Fibroblast of lung (primary cell): ENCODE data around the gene CFAP73.

ENCODE experiments used
- EZH2 ChIP-seq: IDR thresholded peaks from 2 replicates; pipeline ENCODE4 v1.5.1; 2012; ENCODE audit warnings: low read length, control low read depth, mild to moderate bottlenecking; ENCODE audit errors: missing control alignments
- TF ChIP-seq, protein P1 (sequence below), 2 donors: IDR thresholded peaks in 1 of 2; conservative IDR thresholded peaks in 1 of 2; 1 replicate in 1 of 2; 2 replicates in 1 of 2; pipeline ENCODE4 v1.5.1; 2011 to 2012; ENCODE audit warnings: low read length in 2 of 2, control low read depth in 1 of 2, inconsistent platforms in 1 of 2, low read depth in 1 of 2, mild to moderate bottlenecking in 1 of 2

DNA sequence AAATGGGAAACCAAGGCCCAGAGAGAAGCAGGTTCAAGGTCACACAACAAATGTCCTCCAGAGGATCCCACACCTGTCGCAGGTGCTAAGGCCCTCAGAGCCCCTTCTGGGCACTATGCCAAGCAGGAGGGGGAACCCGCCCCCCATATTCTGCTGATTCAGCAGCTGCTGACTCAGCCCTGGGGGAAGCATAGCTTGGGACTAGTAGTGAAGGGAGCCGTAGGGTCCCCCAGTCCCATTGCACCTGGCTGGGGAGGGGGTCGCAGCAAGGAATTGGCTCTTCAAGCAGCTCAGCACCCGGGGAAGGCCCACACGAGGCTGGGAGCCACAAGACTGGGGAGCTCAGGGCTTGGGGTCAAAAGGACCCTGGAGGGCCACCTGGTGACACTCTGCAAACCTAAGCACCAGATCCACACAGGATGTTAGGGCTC lies 15.0 kb upstream of the CFAP73 start:
- TF ChIP-seq, protein P1, sequence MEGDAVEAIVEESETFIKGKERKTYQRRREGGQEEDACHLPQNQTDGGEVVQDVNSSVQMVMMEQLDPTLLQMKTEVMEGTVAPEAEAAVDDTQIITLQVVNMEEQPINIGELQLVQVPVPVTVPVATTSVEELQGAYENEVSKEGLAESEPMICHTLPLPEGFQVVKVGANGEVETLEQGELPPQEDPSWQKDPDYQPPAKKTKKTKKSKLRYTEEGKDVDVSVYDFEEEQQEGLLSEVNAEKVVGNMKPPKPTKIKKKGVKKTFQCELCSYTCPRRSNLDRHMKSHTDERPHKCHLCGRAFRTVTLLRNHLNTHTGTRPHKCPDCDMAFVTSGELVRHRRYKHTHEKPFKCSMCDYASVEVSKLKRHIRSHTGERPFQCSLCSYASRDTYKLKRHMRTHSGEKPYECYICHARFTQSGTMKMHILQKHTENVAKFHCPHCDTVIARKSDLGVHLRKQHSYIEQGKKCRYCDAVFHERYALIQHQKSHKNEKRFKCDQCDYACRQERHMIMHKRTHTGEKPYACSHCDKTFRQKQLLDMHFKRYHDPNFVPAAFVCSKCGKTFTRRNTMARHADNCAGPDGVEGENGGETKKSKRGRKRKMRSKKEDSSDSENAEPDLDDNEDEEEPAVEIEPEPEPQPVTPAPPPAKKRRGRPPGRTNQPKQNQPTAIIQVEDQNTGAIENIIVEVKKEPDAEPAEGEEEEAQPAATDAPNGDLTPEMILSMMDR (conservative IDR thresholded peaks at IDR 0.05 in 1 of 2, IDR thresholded peaks at IDR 0.05 in 1 of 2; ENCODE audit: low read depth in 1 of 2, low read length in 2 of 2) = no peak
- TF ChIP-seq EZH2 = no peak
